Measurements from ENCODE around the gene C16orf89.
A peak's percentile ranks its signal among the peaks of the same experiment; 100 is the strongest.

C16orf89 gene

DNA sequence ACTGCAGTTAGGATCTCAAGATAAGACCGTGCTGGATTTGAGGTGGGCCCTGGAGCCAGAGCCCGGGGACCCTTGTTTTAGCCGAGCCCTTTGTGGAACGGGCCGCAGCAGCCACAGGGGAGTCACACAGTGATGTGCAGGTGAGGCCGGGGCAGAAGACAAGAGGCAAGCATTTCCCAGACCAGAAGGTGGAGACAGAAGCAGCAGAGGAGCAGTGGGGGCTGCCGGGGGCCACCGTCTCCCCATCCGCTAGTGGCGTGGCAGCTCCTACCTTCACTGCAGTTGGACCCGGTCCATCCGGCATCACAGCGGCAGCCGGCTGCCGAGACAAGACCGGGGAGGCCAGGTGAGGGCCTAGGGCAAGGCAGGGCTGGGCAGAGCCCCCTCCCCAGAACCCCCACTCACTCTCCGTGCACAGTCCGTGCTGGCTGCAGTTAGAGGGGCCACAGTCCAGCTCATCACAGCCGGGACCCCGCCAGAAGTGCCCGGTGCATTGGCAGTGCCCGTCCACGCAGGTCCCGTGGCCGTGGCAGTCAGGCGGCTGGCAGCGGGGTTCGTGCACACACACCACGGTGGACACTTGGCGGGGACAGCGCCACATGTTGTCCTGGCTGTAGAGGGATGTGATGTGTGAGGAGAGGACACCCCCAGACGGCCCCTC is 38.1 kb downstream of the C16orf89 start:
- DNase-seq: no peak

DNA sequence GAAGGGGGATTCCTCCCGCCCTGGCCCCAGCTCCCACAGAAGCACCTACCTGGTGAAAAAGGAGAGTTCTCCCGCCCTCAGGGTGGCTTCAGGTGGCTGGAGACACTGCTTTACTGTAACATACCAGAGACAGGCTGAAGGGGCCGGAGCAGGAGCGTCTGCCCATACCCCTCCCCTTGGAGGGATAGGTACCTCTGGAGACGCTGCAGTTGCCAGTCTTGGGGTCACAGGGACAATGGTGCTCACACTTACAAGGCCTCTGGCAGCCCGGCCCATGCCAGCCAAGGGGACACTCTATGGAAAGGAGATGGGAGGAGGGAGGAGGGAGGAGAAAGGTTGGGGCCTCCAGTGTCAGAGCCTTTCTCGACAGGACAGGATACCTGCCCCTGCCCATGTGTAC is 38.7 kb downstream of the C16orf89 start:
- no peak for DNase-seq

DNA sequence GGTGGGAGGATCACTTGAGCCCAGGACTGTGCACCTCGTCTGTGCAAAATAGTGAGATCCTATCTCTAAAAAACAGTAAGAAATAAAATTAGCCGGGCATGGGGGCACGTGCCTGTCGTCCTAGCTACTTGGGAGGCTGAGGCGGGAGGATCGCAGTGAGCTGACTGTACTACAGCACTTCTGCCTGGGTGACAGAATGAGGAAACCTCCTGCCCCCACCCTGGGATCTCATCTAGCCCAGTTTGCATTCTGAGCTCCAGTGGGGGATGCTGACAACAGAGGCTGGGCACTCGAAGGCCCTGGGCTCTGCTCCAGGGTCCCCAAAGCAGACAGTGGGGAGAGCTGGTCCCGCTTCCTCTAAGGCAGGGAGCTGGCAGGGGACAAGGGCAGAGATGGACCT is 39.1 kb downstream of the C16orf89 start:
- no peak for DNase-seq

DNA sequence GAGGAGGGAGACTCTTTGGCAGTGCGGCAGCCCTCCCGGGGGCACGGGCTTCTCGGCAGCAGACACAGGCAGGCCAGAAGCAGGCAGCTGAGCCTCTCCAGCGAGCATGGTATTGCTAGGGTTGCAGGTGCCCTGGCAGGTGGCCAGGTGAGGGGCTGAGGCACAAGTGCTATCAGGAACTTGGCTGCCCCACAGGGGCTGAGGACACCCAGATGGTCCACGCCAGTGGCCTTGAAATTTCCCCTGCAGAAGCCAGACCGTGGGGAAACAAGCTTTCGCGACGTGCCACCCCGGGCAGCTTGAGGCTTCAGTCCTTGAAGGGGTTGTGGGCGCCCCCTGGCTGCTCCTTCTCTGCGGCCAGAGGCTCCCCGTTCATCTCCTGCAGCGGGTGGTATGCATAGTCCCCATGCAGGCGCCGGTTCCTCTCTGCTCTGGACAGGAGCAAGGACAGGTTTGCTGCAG is 40.6 kb downstream of the C16orf89 start:
- DNase-seq: peak; percentile 58

DNA sequence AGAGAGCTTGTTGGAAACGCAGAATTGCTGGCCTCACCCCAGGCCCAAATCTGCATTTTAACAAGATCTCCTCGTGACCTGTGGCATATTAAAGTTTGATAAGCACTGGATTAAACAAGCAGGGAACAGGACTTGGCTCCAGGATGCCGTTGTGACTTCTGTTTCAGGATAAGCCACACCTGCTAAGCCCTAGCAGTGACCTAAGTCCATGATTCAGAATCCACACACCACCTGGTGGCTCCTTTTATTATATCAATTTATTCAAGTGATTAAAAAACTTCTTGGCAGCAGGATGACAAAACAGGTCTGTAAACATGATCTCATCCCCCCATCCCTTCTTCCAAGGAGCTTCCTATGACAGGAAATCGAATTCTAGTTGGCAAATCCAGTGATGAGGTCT is 41.1 kb downstream of the C16orf89 start:
- DNase-seq: peak; percentile 59

DNA sequence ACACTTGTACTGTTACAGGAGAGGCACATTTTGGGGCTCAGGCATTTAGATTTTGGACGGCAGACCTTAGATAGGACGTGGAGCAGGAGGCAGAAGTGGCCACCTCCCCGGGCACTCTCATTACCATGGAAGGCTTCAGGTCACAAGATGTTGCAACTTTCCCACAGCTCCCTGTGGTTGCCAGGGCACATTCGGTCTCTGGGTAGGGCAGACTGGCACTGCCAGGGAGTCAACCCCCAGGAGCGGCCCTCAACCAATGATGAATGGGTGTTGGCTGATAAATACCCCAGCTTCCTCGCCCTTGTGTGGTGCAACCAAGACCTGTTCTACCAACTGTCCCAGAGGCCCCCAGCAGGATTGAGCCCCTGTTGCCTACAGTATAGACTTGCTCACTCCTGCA is 43.2 kb downstream of the C16orf89 start:
- DNase-seq: no peak

DNA sequence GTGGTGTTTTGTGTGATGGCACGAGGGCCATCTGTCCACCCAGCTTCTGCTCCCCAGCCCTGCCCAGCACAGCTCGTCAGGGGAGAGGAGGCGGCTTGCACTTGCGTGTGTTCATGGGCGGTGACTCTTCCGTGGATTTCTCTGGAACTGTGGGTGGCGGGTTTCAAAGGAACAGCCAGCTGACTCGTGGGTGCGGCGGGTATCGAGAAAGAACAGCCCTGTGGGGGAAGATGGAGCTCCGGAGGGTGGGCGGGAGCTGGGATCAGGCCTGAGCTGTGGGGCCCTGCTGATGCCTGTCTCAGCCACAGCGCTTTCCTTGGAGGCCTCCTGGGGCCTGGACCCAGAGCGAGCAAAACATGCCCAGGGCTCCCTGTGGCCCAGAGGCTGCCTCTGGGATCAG is 45.2 kb downstream of the C16orf89 start:
- DNase-seq: no peak

DNA sequence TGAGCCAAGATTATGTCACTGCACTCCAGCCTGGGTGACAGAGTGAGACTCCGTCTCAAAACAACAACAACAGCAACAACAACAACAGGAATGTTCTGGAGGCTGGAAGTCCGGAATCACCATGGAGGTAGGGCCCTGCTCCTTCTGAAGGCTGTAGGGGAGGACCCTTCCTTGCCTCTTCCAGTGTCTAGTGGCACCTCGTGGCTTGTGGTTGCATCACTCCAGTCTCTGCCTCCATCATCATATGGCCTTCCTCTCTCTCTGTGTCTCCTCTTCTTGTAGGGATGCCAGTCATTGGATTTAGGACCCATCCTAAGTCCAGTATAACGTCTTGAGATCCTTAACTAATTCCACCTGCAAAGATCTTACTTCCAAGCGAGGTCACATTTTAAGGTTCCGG is 46.0 kb downstream of the C16orf89 start:
- no peak for DNase-seq

DNA sequence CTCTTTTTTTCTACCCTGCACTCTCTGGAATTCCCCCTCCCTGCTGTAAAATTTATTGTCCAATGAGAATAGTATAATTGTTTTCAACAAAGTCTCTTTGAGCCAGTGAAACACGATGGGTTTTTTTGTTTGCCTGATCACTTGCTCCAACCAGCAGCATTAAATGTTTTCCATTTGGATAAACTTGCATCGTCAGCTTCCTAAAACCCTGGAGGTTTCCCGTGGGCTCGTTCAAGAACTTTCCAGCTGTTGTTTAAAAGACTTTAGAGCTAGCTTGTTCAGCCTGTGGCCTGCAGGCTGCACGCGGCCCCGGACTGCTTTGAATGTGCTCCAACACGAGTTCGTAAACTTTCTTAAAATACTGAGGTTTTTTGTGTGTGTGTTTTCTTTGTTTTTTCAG is 47.0 kb downstream of the C16orf89 start:
- DNase-seq: no peak

DNA sequence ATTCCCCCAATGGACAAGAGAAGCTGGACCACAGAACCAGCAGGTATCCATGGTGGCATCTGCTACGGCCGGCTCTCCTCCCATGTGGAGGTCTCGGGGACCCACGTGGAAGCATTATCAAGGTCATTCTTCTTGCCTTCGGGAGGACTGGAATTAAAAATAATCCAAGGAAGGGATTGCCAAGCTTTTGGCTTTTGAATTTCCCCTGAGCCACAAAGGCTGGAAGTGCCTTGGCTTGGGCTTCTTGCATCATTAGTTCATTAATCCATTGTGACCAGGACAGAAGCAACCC is 48.1 kb downstream of the C16orf89 start:
- no peak for DNase-seq

DNA sequence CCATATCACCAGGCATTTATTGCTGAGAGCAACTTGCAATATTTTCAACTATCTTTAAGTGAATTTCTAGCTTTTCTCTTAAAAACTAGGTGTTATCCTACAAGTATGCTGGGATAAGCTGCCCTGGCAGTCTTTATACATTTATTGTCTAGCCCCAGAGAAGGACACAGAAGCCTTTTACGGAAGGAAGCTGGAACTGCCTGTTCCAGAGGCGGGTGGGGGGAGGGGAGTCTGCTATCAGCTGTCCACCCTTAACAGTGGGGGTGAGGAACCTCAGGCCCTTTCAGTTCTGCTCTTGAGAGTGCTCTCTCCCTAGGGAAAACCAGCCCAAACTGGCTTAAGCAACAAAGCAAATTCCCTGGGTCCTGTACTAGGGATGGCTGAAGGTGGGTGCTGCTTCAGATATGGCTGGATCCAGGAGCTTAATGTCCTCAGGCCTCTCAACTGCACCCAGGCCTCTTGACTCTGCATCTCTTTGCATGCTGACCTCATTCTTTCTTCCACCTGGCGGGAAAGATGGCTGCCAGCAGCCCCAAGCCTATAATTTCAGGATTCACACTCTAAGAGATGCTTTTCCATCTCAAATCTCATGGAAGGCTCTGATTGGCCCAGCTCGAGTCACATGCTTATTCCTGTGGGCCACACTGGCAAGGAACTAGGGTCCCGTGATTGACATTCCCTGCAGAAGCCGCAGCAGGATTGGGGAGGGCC is 48.6 kb downstream of the C16orf89 start:
- no peak for DNase-seq

DNA sequence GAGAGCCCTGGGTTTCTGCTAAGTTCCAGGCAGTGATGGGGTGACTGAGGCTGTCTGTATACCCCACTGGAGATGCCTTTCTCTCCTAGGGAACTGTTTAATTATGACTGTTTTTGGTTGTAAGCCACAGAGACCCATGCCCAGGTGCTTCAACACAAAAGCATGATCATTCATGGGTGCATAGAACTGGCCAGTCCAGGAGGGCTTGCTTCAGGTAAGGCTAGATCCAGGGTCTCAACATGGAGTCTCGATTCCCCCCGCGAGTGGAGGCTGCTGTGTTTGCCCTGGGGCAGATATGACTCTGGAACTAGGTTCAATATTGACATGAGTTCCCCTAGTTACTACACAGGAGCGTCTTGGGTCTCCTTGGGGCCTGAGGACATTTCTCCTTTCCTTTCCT is 49.9 kb downstream of the C16orf89 start:
- DNase-seq: no peak

DNA sequence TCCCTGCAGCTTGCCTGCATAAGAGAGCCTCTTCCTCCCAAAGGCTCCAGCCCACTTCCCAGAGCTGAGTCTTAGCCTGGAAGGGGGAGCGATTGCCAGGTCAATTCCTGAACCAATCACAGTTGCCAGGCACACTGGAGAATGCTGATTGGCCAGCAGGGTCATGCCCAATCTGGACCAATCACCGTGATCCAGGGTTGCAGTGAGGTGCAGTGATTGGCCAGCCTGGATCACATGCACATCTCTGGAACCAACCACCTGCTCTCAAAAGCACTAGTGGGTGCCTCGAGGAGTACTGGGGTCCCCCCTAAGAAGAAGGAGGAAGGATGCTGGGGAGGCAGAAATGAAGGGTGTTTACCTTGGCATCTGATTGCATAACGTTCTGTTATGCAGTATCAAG is 50.4 kb downstream of the C16orf89 start:
- DNase-seq: no peak

DNA sequence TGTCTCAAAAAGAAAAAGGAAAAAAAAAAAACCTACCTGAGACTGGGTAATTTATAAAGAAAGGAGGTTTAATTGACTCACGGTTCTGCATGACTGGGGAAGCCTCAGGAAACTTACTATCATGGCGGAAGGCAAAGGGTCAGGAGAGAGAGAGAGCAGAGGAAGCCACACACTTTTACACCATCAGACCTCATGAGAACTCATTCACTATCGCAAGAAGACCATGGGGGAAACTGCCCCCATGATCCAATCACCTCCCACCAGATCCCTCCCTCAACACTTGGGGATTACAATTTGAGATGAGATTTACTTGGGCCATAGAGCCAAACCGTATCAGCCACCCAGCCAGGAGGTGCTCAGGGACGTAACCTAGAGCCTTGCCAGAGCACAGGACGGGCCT is 52.9 kb downstream of the C16orf89 start:
- DNase-seq: no peak

DNA sequence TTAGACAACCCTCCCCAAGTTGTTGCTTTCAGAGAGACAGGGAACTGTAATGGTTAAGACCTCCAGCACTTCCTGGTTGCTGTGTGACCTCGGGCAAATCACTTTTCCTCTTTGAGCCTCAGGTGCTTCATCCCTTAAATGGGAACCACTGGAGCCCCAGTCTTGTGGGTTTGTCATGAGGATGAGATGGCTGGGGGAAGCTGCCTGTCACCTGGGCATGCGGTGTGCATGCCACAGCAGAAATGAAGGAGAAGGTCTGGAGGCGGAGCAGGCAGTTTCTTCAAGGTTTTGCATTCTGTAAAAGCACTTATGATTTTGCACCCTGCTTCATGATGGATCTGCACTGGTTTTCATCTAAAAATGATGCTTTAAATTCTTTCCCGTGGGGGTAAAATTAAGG is 54.1 kb downstream of the C16orf89 start:
- DNase-seq: no peak

DNA sequence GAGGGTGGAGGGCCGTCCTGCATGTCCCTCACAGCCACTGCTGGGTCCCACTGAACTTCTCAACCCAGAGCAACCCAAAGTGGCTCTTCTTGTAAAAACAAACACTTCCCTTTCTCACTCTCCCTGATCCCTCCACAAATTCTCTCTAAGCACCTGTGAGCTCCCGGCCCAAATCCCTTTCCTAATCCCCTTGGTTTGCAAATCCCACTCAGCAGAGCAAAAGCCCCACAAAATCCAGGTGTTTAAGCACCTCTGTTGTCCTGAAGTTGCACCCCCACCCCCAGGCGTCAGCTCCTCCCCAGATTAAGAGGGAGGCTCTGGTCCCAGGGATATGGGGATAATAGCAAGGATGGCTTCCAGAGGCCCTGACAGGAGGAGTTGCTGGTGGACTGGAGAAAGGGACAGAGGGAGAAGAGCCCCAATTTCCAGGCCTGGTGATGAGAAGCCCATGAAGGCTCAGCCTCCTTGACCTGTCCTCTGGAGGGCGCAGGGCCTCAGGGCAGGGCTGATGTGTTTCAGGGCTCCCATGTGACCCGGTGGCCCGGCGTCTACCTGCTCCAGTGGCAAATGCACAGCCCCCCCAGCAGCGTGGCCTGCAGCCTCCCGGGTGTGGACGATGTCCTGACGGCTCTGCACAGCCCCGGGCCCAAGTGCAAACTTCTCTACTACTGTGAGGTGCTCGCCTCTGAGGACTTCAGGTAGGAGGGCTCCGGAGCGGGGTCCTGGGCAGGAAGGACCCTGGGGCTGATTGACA is 55.0 kb downstream of the C16orf89 start:
- no peak for DNase-seq

DNA sequence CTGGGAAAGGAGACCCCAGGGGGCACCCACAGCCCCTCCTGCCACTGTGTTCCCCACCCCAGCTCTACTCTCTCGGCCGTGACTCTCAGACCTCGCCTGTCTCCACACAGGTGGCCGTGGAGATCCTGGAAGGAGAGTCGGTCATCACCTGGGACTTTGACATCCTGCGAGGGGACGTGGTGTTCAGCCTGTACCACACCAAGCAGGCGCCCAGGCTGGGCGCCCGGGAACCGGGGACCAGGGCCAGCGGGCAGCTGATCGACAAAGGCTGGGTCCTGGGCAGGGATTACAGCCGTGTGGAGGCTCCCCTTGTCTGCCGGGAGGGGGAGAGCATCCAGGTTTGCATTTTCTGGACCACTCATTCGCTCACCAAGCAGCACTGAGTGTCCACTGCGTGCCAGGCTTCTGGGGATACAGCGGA is 57.4 kb downstream of the C16orf89 start:
- DNase-seq: no peak

DNA sequence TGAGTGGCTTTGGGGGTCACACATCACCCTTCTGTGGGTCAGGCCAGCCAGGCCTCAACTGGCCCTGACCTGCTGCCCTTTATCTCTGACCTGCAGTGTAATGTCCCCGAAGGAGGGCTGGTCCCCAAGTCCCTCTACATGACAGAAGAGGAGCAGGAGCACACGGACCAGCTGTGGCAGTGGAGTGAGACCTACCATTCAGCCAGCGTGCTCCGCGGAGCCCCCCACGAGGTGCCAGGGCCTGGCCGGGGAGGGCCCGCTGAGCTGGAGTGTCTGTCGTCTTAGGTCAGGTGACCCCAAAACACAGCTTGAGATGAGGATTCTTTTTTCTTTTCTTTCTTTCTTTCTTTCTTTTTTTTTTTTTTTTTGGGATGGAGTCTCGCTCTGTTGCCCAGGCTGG is 58.5 kb downstream of the C16orf89 start:
- no peak for DNase-seq

DNA sequence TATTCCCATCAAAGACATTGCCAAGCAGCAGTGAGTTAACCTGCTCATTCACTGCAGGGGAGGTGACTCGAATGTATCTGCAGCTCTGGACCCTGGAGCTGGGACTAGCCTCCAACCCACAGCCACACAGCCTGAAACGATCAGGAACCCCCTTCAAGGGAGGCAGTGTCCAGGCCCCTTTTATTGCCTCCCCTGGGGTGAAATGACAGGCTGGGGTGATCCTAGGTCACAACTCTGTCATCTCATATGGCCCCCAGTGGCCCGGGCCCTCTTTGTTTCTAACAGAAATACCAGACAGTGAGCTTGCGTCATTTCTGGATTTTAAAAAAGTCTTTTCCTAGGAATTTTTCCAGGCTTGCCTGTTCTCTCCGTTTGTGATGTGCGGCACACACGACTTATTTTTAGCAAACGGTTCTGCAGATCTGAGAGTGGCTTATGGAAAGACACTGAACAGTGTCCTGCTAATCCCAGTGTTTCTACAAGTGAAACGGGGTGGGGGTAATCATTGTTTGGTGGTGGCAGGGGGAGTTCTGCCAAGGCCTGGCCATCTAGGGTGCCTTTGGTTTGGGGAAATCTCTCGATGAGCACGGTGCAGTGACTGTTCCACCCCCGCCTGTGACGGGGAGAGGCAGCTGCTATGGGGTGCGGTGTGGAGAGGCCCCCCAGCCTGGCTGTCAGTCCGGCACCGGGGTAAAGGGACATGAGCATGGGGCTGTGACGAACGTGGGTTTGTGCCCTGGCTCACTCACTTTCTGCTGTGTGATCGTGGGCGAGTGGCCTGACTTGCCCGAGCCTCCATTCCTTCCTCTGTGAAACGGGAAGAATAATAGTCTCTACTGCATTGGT is 59.2 kb downstream of the C16orf89 start:
- no peak for DNase-seq

DNA sequence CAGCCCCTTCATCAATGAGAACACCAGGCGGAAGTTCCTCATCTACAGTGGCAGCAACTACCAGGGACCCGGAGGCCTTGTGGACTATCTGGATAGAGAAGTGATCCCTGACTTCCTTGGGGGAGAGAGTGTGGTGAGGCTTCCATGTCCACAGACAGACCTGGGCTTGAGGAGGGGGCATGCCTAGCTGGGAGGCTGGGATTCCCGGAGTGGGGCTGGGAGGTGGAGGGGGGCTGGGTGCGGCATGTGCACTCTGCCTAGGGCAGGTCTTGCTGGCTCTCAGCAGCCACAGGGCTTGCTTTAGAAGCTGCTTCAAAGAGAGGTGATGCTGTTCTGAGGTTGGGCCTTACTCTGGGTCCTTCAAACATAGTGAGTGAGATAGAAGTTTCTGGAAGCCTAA is 59.8 kb downstream of the C16orf89 start:
- DNase-seq: no peak

DNA sequence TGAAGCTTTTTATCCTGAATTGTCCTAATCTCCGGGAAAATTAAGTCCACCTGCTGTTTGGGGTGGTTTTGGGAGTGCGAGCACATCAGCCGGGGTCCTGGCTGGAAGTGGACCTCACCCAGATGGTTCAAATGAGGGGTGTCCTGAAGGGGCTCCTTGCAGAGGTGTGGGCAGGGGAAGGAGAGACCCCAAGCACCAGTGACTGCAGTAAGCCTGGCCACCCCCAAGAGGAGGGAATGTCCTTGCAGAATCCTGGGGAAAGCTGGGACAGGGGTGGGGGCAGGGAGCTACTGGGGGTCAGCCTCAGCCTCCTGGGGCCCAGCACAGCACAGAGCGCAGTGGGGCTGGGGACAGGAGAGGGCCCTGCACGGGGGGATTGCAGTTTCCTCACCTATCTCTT is 61.4 kb downstream of the C16orf89 start:
- no peak for DNase-seq

DNA sequence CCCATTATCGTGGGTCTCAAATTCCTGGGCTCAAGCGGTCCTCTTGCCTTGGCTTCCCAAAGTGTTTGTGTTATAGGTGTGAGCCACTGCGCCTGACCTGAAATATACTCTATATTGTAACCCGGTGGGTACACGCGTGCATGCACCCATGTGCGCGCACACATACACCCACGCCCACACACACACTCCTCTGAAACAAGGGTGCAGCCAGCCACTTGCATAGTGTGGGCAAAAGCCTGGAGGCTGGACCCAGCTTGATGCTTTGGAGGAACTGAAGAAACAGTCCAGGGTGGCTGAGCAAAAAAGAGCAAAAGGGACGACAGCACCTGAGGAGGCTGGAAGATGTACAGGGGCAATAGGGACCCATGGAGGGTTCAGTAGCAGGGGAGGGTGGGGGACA is 61.9 kb downstream of the C16orf89 start:
- DNase-seq: no peak

DNA sequence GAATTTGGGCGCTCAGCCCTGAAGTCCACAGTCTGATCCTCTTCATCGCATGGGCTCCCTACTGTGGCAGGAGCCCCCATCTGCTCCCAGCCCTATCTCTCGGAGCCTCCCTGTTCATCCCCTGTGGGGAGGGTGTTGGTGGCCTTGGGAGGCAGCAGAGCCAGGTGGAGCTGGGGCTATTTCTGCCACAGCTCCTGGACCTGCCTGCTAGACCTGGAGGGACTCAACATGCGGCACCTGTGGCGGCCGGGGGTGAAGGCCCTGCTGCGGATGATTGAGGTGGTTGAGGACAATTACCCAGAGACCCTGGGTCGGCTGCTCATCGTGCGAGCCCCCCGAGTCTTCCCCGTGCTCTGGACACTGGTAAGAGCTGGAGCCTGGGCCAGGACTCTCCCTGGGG is 62.5 kb downstream of the C16orf89 start:
- DNase-seq: no peak

Data from hematopoietic multipotent progenitor cell treated with erythropoietin and hydrocortisone succinate and interleukin-3 and kit ligand, for 6 days (in vitro differentiated cells).